ENCODE data around the gene NTN1. TPM values are rescaled to one million over a fixed set of nuclear protein-coding genes. Genes with fewer than 3 reads are reported as not detected.

NTN1 gene
- total RNA-seq, 1 experiment from 2014 or later, result 14.5 TPM

- intact Hi-C loops (cut with micrococcal nuclease; ENCODE audit: unreplicated experiment) (no loop called here), in situ Hi-C loops (cut with HindIII; ENCODE audit: low pct_unique_long_range_greater_than_20kb, low sequenced_read_pairs) (no loop called here)
- H3K27me3 ChIP-seq (ENCODE audit: control insufficient read depth, insufficient read depth, low read length), result no peaks in the 10 kb centered on the region
- no TSS peak for BruUV-seq (replicated peaks)
- TF ChIP-seq CTCF (IDR thresholded peaks at IDR 0.05) (peak; percentile 96), REST (IDR thresholded peaks at IDR 0.05; ENCODE audit: insufficient read depth in 1 of 2, low read depth in 2 of 2, low read length in 1 of 2) (no peak)
- H3K4me3 ChIP-seq (ENCODE audit: low read depth in 2 of 2, low read length in 2 of 2), result no peak overlapping the region
- ChIA-PET CTCF (interaction anchor here (0.6 to 0.9 kb wide), 2 partner anchors 301 to 572 kb away, joined by 3 to 5 read pairs; no protein-coding TSS in a partner anchor), POLR2A (no interaction called here)
- DNase-seq (ENCODE audit: low read depth, low spot score) (peak; percentile 51), ATAC-seq (peak; percentile 80; the same call in 1 of the 2 replicates)
- H3K27ac ChIP-seq (ENCODE audit: low read length), result no peak overlapping the region
- H3K4me1 ChIP-seq (ENCODE audit: control insufficient read depth, insufficient read depth, low read length), result no peaks in the 10 kb centered on the region
- no peaks in the 10 kb centered on the region for H3K9me3 ChIP-seq (ENCODE audit: control insufficient read depth, insufficient read depth, low read depth, low read length)
- H3K36me3 ChIP-seq (ENCODE audit: control insufficient read depth, insufficient read depth, low read length), result no peaks in the 10 kb centered on the region
Observed at GRCh38 chr17:8997994-8998628, 23.2 kb upstream of the NTN1 start.

- Histone ChIP-seq H3K4me1 (ENCODE audit: control insufficient read depth, insufficient read depth, low read length) (no peaks in the 10 kb centered on the region), H3K9me3 (ENCODE audit: control insufficient read depth, insufficient read depth, low read depth, low read length) (no peaks in the 10 kb centered on the region), H3K36me3 (ENCODE audit: control insufficient read depth, insufficient read depth, low read length) (no peaks in the 10 kb centered on the region), H3K4me3 (ENCODE audit: low read depth in 2 of 2, low read length in 2 of 2) (no peak overlapping the region), H3K27me3 (ENCODE audit: control insufficient read depth, insufficient read depth, low read length) (no peaks in the 10 kb centered on the region; the same call in 1 of the 2 replicates), H3K27ac (ENCODE audit: low read length) (no peak overlapping the region)
- no peak for TF ChIP-seq POLR2AphosphoS5 (IDR thresholded peaks at IDR 0.05; ENCODE audit: low read depth, low read length)
- TF ChIP-seq REST (IDR thresholded peaks at IDR 0.05; ENCODE audit: insufficient read depth in 1 of 2, low read depth in 2 of 2, low read length in 1 of 2), result no peak
- TF ChIP-seq CTCF (IDR thresholded peaks at IDR 0.05), result no peak
- no peak for TF ChIP-seq SIN3A (IDR thresholded peaks at IDR 0.05; ENCODE audit: borderline replicate concordance, insufficient read depth, low read depth, low read length)
- no peak for TF ChIP-seq TCF7L2 (IDR thresholded peaks at IDR 0.05; ENCODE audit: low read depth, low read length)
- no peak for DNase-seq (ENCODE audit: low read depth, low spot score)
- ChIA-PET POLR2A (no interaction called here), CTCF (no interaction called here)
- BruUV-seq (replicated peaks), result no TSS peak
- no peak for ATAC-seq
- intact Hi-C loops (cut with micrococcal nuclease; ENCODE audit: unreplicated experiment), result no loop called here
- in situ Hi-C loops (cut with HindIII; ENCODE audit: low pct_unique_long_range_greater_than_20kb, low sequenced_read_pairs), result no loop called here
Observed at GRCh38 chr17:9001559-9001958, 19.8 kb upstream of the NTN1 start.
